ENCODE measurements around the gene LYG1.

LYG1 gene

DNA sequence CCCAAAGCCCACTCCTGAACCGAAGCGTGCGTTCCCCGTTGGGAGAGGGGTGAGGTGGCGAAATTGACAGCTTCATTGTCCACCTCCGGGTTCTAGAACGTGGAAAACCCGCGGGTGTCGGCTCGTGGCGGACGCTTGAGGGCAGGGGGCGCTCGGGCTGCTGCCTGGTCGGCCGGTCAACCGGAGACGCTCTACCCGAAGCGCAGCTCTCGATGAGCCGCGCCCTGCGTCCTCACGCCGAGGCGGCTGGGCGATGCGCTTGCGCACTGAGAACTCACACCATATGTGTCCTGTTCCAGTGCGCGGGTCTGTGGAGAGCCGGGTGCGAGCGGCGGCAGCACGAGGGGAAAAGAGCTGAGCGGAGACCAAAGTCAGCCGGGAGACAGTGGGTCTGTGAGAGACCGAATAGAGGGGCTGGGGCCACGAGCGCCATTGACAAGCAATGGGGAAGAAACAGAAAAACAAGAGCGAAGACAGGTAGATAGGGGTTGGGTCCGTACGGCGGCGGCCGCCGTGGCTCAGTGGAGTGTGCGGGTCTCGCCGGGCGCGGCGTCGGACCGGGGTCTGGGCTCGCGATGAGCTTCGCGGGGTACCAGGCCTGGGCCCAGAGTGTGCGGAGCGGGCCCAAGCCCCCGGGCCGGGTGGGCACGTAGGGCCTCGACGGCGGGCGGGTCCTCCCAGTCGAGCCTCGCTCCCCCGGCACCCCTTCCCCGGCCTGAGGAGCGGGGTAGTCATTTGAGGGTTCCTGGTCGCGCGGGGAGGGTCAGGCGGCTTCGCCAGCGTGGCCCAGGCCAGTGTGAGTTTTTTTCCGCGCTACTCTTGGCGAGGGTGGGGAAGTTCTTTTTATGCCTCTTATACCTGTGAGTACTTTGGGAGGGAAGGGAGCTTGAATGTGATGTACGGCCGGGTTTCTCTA is 36.4 kb upstream of the LYG1 start, which contains the start of gene EIF5B:
Gene EIF5B (plus strand): TSS at position 277 of the 916 bp plus-strand sequence. CDS start 166 bp downstream, at position 443.
- Histone ChIP-seq H3K27ac (ENCODE audit: low read length) (peak within 1 kb of the TSS; percentile 90), H3K4me3 (ENCODE audit: low read length) (peak within 1 kb of the TSS; percentile 96), H3K4me2 (ENCODE audit: low read depth, low read length) (peak within 1 kb of the TSS; percentile 99), H3K9me2 (replicated peaks; ENCODE audit: insufficient read depth, low read length) (no peaks in the 10 kb centered on the region), H4K20me1 (ENCODE audit: insufficient read depth, low read length) (peaks cover 23% of the 10 kb centered on the region), H3K9me3 (replicated peaks; ENCODE audit: insufficient read depth, low read length) (no peaks in the 10 kb centered on the region), H3K4me1 (ENCODE audit: low read length) (no peaks in the 10 kb centered on the region), H2AFZ (ENCODE audit: low read length) (peak within 1 kb of the TSS; percentile 99), H3K9ac (ENCODE audit: low read length) (peak within 1 kb of the TSS; percentile 93), H3K36me3 (replicated peaks; ENCODE audit: insufficient read depth, low read length) (peaks cover 8% of the 10 kb centered on the region), H3K27me3 (replicated peaks; ENCODE audit: insufficient read depth, low read length) (no peaks in the 10 kb centered on the region), H3K79me2 (ENCODE audit: low read length) (peaks cover 87% of the 10 kb centered on the region), H3F3A (ENCODE audit: insufficient read depth, low read length) (peaks cover 24% of the 10 kb centered on the region)
- no peak for TF ChIP-seq EZH2 (optimal IDR thresholded peaks at IDR 0.05; ENCODE audit: low read depth, low read length)
- TF ChIP-seq, protein P1, sequence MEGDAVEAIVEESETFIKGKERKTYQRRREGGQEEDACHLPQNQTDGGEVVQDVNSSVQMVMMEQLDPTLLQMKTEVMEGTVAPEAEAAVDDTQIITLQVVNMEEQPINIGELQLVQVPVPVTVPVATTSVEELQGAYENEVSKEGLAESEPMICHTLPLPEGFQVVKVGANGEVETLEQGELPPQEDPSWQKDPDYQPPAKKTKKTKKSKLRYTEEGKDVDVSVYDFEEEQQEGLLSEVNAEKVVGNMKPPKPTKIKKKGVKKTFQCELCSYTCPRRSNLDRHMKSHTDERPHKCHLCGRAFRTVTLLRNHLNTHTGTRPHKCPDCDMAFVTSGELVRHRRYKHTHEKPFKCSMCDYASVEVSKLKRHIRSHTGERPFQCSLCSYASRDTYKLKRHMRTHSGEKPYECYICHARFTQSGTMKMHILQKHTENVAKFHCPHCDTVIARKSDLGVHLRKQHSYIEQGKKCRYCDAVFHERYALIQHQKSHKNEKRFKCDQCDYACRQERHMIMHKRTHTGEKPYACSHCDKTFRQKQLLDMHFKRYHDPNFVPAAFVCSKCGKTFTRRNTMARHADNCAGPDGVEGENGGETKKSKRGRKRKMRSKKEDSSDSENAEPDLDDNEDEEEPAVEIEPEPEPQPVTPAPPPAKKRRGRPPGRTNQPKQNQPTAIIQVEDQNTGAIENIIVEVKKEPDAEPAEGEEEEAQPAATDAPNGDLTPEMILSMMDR (IDR thresholded peaks at IDR 0.05; ENCODE audit: low read length): peak; percentile 73
- no peak for TF ChIP-seq EZH2phosphoT487 (IDR thresholded peaks at IDR 0.05; ENCODE audit: low read length)
- peak; percentile 99 for DNase-seq

DNA sequence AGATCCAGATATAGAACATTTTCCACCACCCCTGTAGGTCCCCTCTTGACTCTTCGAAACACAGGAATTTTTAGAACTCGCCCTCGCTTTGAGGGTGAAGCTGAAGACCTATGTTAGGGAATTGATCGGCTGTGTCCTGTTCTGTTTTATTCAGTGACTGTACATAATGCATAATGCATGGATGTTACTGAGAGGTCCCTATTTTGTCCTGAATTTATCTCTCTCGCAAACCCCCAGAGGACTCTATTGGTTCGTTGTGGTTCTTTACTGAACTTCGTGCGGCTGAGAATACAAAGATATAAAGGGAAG is 35.8 kb upstream of the LYG1 start:
- DNase-seq: no peak
- H3K4me2 ChIP-seq (ENCODE audit: low read depth, low read length): peak overlapping the region; percentile 99
- H3K4me3 ChIP-seq (ENCODE audit: low read length): peak overlapping the region; percentile 96
- H3F3A ChIP-seq (ENCODE audit: insufficient read depth, low read length): peaks cover 24% of the 10 kb centered on the region
- H3K4me1 ChIP-seq (ENCODE audit: low read length): no peaks in the 10 kb centered on the region
- H3K9ac ChIP-seq (ENCODE audit: low read length): peak overlapping the region; percentile 93
- H3K9me2 ChIP-seq (replicated peaks; ENCODE audit: insufficient read depth, low read length): no peaks in the 10 kb centered on the region
- peaks cover 18% of the 10 kb centered on the region for H4K20me1 ChIP-seq (ENCODE audit: insufficient read depth, low read length)
- no peaks in the 10 kb centered on the region for H3K9me3 ChIP-seq (replicated peaks; ENCODE audit: insufficient read depth, low read length)
- peak overlapping the region; percentile 99 for H2AFZ ChIP-seq (ENCODE audit: low read length)
- H3K27me3 ChIP-seq (replicated peaks; ENCODE audit: insufficient read depth, low read length): no peaks in the 10 kb centered on the region
- peak overlapping the region; percentile 90 for H3K27ac ChIP-seq (ENCODE audit: low read length)
- H3K79me2 ChIP-seq (ENCODE audit: low read length): peaks cover 87% of the 10 kb centered on the region
- H3K36me3 ChIP-seq (replicated peaks; ENCODE audit: insufficient read depth, low read length): peaks cover 8% of the 10 kb centered on the region
- TF ChIP-seq, protein P1 (IDR thresholded peaks at IDR 0.05; ENCODE audit: low read length): no peak
- no peak for TF ChIP-seq EZH2phosphoT487 (IDR thresholded peaks at IDR 0.05; ENCODE audit: low read length)

DNA sequence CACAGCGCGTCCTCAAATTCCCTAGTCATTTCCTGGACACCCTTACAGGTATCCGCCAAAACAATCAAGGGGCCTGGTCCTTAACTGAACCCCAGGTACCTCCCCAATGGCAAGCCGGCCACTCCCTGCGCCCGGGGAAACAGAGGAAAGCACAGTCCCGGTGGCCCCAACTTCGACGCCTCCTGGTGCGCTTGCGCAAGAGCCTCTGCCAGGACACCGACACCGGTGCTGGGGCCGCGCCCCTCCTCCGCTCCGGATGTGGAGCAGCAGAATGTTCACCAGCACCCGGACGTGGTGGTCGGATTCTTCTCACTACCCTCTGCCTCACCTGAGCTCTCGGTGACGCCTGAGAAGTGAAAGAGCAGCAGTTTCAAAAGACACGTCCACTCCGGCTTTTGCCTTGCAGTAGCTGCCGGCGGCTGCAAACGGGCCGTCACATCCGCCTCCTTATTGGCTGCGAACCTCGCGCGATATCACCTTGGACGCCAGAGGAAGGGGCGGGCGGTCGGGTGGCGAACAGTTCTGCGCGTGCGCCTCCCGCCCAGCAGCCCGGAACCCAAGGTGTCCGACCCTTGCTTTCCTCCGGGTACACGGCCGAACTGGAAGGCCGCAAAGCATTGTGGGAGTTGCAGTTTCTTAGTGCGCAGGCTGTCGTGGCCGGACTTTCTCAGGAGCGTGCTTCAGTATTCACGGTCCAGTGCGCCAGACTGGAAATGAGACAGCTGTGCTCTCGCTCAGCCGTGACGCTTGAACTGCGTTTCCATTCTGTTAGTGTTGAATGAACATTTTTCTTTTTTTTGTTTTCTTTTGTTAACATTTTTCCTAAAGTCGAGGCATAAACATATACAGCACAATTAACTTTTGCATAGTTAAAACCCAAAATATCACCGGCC is 35.2 kb upstream of the LYG1 start, which contains the start of gene TXNDC9:
Gene TXNDC9 (minus strand): TSS at position 423 of the 893 bp plus-strand sequence. CDS start 3,123 bp downstream, outside the sequence.
- DNase-seq: peak; percentile 99
- H3K27ac ChIP-seq (ENCODE audit: low read length): peak within 1 kb of the TSS; percentile 90
- H3K4me3 ChIP-seq (ENCODE audit: low read length): peak within 1 kb of the TSS; percentile 96
- peak within 1 kb of the TSS; percentile 99 for H3K4me2 ChIP-seq (ENCODE audit: low read depth, low read length)
- no peaks in the 10 kb centered on the region for H3K9me3 ChIP-seq (replicated peaks; ENCODE audit: insufficient read depth, low read length)
- H3F3A ChIP-seq (ENCODE audit: insufficient read depth, low read length): peaks cover 24% of the 10 kb centered on the region
- H3K9ac ChIP-seq (ENCODE audit: low read length): peak within 1 kb of the TSS; percentile 93
- peaks cover 12% of the 10 kb centered on the region for H4K20me1 ChIP-seq (ENCODE audit: insufficient read depth, low read length)
- no peaks in the 10 kb centered on the region for H3K27me3 ChIP-seq (replicated peaks; ENCODE audit: insufficient read depth, low read length)
- peak within 1 kb of the TSS; percentile 99 for H2AFZ ChIP-seq (ENCODE audit: low read length)
- peaks cover 87% of the 10 kb centered on the region for H3K79me2 ChIP-seq (ENCODE audit: low read length)
- peaks cover 8% of the 10 kb centered on the region for H3K36me3 ChIP-seq (replicated peaks; ENCODE audit: insufficient read depth, low read length)
- no peaks in the 10 kb centered on the region for H3K4me1 ChIP-seq (ENCODE audit: low read length)
- no peaks in the 10 kb centered on the region for H3K9me2 ChIP-seq (replicated peaks; ENCODE audit: insufficient read depth, low read length)
- TF ChIP-seq, protein P1 (IDR thresholded peaks at IDR 0.05; ENCODE audit: low read length): no peak
- TF ChIP-seq EZH2phosphoT487 (IDR thresholded peaks at IDR 0.05; ENCODE audit: low read length): no peak
- TF ChIP-seq EZH2 (optimal IDR thresholded peaks at IDR 0.05; ENCODE audit: low read depth, low read length): no peak

Data from MM.1S (cell line).